HTR-8/SVneo (cell line): ENCODE results near the gene ATP4B.

Experiments
- DNase-seq: peaks from one replicate; pipeline ENCODE4 v3.0.0; 2011; ENCODE audit warnings: low spot score, mixed read lengths; ENCODE audit not compliant: insufficient read length
- FAIRE-seq: peaks from 2 replicates; lab custom pipeline; 2011; peaks lifted over from hg19 to GRCh38; lab: Jason Lieb, UNC

Gene ATP4B

DNA sequence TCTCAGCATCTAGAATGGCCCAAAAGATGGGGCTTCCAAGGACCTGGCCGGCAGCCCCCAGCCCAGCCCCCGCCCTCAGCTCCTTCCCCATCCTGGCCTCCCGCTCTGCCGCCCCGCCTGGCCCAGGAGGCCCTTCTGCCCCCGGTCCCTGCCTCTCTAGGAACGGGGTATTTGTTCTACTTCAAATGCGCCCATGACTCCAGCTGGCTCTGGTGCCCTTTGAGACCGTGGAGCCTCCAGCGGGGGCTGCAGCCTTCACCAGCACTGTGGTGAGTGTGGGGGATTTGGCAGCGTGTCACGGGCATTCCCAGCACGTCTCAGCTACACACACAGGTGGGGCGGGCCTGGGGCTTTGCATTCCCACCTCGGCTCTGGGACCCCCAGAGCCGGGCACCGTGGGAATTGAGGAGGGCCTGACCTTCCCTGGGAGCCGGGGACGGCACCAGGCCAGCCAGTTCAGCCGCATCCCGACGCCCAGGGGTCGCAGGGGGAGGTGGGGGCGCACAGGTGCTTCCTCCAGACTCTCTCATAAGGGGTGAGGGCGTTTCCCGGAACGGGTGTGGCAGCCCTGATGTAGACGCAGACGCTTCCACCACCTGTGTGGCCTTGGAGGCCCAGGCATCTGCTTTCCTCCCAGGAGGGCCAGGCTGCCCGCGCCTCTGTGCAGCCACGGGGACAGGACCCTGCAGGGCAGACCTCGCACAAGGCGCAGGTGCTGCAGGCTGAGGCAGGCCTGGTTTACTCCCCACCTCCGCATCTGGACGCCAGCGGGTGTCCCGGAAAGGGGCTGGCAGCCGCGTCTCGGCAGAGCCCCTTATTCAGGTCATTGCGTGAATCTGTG, 947 bp downstream of the ATP4B start:
- DNase-seq = no peak
- FAIRE-seq = no peak

DNA sequence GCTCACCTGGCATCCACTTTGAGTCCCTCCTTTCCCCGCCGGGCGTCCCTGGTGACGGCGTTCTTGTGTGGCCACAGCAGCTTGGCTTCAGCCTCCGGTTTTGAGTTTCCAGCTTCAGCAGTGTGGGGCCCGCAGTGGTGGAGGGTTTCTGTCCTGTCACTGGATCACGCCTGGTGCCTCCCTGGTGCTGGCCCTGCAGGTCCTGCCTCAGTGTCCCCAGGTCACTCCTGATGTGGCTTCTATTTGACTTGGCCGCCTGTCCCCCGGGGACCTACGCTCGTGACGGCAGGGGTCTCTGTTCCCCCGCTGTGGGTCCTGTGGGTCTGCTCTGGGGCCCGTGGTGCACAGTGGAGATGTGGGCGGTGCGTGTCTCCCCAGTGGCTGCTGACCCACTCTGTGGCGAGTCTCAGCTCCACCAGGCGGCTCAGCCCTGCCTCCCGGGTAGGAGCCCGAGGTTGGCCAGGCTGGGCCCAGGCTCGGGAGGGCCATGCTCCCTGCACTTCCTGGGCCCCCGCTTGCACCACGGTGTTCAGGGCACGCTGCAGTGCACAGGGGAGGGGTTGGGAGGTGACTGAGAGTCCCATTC, 1.9 kb downstream of the ATP4B start:
- DNase-seq = no peak
- no peak for FAIRE-seq

GRCh38 chr13:113655346-113656002, 2.5 kb downstream of the ATP4B start:
- no peak for FAIRE-seq
- DNase-seq = no peak

DNA sequence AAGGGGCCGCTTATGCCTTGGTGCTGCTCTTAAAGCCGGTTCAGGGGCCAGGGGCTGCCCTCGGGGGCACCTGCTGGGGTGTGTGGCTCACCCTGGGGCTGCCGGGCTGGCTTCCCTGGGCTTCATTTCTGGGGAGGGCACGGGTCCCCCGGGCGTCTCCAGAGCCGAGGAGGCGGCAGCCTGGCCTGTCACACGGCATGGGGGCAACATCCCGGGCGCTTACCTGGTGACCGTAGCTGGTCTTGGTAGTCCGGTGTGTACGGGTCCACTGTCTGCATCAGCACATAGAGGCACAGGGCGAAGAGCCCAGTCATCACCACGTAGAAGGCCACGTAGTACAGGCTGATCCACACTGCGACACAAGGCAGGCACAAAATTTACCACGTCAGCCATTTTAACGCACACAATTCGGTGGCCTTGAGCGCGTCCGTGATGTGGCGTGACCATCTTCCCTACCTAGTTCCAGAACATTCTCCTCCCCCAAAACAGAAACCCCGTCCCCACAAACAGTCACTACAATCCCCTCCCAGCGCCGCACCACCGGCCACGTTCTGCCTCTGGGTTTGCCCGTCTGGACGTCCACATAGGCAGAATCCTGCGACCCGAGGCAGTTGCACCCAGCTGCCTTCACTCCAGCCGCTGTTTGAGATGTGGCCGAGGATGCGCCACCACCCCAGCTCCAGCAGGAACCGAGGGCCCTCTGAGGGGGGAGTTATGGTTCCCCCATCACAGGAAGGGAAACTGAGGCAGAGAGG, 3.2 kb downstream of the ATP4B start:
- no peak for DNase-seq
- no peak for FAIRE-seq

GRCh38 chr13:113654175-113654560, 3.8 kb downstream of the ATP4B start:
- FAIRE-seq (no peak), DNase-seq (no peak)

- no peak for DNase-seq
- FAIRE-seq = no peak
These were observed 4.5 kb downstream of the ATP4B start for GRCh38 chr13:113653264-113654174.

GRCh38 chr13:113652404-113653263, 5.4 kb downstream of the ATP4B start:
- DNase-seq = no peak

GRCh38 chr13:113651511-113652403, 6.2 kb downstream of the ATP4B start:
- no peak for FAIRE-seq

More at GRCh38 chr13:113652404-113653263, 5.4 kb downstream of the ATP4B start:
- no peak for FAIRE-seq

DNA sequence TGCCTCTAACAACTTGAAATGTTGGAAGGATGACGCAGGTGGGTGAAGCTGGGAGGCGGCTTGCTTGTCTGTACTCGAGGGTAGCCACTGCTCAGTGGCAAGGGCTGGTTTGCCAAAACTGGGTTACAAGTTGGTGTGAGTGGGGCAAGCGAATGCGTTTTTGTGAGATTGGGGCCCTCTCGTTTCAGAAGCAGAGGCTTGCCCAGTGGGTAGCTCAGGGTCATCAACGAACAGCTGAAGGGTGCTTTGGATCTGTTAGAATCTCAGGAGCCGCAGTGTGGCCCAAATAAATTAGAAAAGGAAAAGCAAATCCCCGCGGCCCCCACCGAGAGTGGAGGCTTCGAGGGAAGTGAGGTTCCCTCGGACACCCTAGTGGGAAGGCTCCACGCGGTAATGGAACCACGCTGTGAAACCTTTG, 7.3 kb downstream of the ATP4B start:
- no peak for FAIRE-seq
- no peak for DNase-seq

More at GRCh38 chr13:113651511-113652403, 6.2 kb downstream of the ATP4B start:
- DNase-seq = no peak

DNA sequence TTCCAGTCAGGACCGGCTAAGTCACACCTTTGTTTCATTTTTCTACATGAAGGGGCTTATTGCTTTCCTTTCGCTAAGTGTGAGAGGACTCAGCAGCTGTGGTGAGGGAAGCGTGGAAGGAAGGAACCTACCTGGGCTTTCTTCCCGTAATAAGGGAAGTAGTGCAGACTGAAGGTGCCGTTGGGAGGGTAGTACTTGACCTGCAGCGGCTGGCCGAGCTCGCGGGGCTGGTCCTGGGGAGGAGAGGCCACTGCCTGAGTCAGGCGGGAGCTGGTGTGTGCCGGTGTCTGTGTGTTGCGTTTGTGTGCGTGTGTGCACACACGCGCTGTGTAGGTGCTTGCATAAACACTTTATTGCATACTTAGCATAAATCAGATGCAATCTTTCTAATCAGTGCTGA, 7.7 kb downstream of the ATP4B start:
- no peak for FAIRE-seq

GRCh38 chr13:113649212-113649611, 8.8 kb downstream of the ATP4B start:
- FAIRE-seq = no peak
- no peak for DNase-seq

More for the DNA sequence above, 7.7 kb downstream of the ATP4B start:
- DNase-seq = no peak

- no peak for FAIRE-seq
These were observed 9.8 kb downstream of the ATP4B start for GRCh38 chr13:113648216-113648610.

GRCh38 chr13:113647351-113648215, 10.4 kb downstream of the ATP4B start:
- DNase-seq (no peak), FAIRE-seq (no peak)

More at GRCh38 chr13:113648216-113648610, 9.8 kb downstream of the ATP4B start:
- DNase-seq = no peak

DNA sequence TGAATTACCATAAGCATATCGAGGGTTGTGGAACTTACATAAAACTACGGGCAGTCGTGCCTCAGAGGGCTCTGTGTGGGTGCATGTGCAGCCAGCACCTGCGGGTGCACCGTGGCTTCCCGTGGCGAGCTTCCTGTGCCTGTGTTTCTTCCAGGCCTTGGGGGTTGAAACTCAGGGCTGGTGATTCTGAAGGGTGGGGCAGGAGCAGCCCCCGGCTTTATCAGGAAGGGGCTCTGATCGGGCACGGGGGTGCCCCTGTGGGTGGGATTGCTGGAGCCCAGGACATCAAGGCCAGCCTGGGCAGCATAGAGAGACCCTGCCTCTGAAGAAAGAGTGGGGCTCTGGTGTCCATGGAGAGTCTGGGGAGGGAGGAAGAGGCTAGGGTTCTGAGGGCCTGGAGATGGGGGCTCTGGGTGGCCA, 11.1 kb downstream of the ATP4B start:
- DNase-seq = no peak
- no peak for FAIRE-seq

GRCh38 chr13:113646376-113646775, 11.6 kb downstream of the ATP4B start:
- DNase-seq (no peak), FAIRE-seq (no peak)

- DNase-seq (no peak), FAIRE-seq (no peak)
These were observed 12.7 kb downstream of the ATP4B start for GRCh38 chr13:113645329-113645728.

DNA sequence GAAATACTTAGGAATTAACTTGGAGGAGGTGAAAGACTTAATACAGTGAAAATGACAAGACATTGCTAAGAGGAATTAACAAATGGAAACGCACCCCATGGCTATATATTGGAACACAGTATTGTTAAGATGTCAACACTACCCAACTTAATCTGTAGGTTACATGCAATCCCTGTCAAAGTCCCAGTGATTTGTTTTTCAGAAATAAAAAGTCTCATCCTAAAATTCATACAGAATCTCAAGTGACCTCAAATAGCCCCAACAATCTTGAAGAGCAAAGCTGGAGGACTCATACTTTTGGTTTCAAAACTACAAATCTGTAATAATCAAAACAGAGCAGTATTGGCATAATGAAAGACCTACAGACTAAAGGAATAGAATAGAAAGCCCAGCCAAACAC, 13.2 kb downstream of the ATP4B start:
- DNase-seq (no peak), FAIRE-seq (no peak)
